ENCODE data around the gene CD274.
A peak's percentile ranks its signal among the peaks of the same experiment; 100 is the strongest.
"Not testable (repeated sequence)": the region's sequence is repeated elsewhere in the genome, so short reads cannot be mapped to it uniquely, and the experiment has no call there.

The CD274 gene

DNA sequence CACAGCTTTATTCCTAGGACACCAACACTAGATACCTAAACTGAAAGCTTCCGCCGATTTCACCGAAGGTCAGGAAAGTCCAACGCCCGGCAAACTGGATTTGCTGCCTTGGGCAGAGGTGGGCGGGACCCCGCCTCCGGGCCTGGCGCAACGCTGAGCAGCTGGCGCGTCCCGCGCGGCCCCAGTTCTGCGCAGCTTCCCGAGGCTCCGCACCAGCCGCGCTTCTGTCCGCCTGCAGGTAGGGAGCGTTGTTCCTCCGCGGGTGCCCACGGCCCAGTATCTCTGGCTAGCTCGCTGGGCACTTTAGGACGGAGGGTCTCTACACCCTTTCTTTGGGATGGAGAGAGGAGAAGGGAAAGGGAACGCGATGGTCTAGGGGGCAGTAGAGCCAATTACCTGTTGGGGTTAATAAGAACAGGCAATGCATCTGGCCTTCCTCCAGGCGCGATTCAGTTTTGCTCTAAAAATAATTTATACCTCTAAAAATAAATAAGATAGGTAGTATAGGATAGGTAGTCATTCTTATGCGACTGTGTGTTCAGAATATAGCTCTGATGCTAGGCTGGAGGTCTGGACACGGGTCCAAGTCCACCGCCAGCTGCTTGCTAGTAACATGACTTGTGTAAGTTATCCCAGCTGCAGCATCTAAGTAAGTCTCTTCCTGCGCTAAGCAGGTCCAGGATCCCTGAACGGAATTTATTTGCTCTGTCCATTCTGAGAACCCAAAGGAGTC, at the start of gene CD274:
TSS of gene CD274 (plus strand) at position 184 of the 733 bp plus-strand sequence. CDS start 5,572 bp downstream, outside the sequence.
- peak; percentile 98 to 100 (median 99) for DNase-seq

DNA sequence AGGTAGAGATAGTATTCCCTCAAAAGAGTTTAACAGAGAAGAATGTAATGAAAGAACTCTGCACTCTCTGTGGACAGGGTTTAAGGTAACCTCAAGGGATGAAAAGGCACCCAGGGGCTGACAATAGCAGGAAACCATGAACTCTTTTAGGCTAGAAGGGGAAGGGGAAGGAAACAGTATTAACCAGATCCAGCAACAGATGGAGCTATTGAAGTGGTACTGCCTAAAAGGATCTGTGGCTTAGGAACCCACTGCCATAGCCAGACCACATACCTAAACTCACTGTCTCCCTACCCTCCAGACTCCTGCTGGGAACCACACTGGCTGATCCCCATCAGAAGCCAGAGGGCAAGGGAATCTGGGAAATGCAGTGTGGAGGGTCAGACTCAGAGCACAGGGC, 48.1 kb upstream of the CD274 start:
- DNase-seq, result no peak

DNA sequence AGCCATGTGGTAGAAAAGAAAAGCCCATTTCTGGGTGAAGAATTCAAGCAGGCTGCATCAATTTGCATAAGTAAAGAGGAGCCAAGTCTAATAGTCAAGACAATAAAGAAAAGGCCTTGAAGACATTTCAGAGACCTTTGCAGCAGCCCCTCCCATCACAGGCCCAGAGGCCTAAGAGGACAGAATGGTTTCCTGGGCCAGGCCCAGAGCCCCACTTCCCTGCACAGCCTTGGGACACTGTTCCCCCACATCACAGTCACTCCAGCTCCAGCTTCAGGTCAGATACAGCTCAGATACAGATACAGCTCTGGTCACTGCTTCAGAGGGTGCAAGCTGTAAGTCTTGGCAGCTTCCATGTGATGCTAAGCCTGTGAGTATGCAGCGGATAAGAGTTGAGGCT, 41.7 kb upstream of the CD274 start:
- no peak for DNase-seq

DNA sequence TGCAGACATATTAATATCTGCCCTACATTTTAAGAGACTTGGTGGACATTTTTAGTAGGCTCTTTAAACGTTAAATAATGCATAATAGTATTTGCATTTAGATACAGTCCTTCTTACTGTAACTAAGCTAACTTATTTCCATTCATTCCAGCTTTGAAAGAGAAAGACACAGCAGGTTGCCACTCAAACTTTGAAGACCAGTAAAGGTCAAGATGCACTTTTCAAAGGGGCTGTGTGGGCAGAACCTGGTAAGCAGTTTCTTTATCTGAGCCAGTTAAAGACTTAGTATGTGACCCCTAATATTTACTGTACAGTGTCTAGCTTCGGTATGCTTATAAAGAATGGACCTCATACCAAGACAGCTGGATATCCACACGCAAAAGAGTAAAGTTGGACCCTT, 33.4 kb upstream of the CD274 start:
- DNase-seq, result no peak

DNA sequence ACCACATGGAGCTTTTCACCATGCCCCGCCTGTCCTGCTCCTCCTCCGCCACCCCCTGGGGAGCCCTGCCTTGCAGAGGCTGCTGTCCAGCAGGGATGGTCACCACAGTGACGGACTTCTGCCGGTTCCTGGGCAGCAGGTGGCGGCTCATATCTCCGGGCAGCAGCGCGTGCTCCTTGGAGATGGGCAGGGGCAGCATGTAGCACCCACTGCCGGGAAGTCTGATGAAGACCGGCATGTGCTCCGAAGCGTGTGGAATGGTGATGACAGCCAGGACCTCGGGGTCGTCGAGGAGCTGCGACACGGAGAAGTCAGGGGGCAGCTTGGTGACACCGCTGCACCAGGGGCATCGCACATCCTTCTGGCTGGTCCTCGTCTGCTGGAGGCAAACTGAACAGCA, 31.9 kb upstream of the CD274 start:
- no peak for DNase-seq

DNA sequence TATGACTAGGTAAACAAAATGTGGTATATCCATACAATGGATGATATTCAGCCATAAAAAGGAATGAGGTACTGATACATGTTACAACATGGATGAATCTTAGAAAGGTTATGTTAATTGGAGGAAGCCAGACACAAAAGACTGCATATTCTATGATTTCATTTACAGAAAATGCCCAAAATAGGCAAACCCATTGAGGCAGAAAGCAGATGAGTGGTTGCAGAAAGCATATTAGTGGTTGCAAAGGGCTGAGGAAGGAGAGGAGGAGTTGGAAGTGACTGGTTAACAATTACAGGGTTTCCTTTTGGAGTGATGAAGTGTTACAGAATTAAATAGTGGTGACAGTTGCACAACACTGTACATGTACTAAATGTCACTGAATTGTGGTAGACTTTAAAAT, 30.4 kb upstream of the CD274 start:
- DNase-seq, result no peak

DNA sequence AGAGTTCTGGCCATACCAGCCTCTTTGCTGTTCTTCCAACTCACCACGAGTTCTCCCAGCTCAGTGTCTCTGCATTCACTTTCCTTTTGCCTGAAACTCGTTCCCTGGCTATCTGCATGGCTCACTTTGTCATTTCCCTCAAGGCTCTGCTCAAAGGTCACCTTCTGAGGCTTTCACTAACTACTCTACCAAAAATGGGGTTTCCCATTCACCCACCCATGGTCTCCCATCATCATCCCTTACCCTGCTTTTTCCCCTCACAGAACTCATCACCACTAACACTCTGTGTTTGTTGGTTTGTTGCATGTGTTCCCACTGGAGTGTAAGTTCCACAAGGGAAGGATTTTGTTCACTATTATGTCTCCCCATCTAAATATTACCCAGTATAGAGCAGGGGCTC, 29.2 kb upstream of the CD274 start:
- no peak for DNase-seq

DNA sequence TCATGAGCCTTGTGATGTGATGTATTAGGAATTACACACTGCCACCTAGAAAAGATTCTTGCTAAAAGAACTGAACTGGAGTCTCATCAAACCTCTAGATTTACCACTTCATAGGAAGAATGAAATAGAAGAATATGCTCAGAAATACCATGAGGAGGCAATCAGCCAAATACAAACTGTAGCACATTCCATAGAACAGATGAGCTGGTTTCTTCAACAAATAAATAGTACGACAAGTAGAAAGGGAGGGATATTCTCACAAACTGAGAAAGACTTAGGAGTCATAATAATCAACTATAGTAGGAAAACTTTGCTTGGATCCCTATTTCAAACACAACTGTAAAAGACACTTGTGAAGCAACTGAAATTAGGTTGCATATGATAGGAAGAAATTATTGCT, 28.1 kb upstream of the CD274 start:
- no peak for DNase-seq

DNA sequence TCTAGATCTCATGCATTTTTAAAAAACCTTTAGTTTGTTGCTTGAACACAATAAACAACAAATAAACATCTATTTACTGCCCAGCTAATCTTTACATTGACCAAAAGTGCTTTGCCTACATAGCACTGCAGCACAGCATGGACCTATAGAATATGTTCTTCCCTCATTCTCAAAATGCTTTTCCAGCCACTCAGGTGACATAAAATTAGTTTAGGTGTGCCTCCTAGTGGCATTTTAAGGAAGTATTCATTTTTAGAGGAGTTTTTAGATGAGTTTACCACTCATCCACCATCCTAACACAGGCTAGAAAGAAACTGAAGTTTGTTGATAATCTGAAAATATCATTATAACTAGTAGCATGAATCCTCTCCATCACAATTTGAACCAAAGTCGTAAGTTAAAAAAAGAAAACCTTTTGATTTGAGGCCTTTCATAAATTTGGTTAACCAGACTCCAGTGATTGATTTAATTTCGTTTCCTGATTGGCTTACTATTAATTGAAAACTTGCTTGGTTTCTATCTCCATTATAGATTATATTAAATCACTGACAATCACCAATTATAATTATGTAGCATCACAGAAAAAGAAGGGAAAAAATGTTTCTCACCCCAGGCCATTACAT, 25.2 kb upstream of the CD274 start:
- DNase-seq, result peak in 2 of 3 donors; percentile 39 to 57

DNA sequence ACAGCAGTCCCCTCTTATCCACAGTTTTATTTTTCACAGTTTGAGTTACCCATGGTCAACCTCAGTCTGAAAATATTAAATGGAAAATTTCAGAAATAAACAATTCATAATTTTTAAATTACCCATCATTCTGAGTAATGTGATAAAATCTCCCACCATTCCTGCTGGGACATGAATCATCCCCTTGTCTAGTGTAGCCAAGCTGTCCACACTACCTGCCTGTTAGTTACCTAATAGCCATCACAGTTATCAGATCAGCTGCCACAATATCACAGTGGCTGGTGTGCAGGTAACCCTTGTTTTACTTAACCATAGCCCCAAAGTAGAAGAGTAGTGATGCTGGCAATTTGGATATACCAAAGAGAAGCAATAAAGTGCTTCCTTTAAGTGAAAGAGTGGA, 23.3 kb upstream of the CD274 start:
- DNase-seq, result no peak

DNA sequence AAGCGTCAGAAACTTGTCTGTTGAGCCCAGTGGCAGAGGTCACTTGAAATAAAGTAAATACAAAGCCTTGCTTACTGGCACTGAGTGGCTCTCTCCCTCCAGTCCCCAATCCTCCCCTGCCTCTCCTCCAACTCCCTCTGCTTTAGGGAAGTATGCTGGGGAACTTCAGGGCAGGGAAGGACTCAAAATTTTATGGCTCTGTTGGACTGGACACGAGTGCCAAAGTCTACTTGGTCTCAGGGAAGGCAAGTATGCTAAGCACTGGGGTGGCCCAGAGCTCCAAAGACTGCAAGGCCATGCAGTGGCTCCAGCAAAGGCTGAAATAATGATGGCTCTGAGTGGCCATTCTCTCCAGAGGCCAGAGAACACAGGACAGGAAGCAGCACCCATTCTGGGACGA, 22.2 kb upstream of the CD274 start:
- no peak for DNase-seq

DNA sequence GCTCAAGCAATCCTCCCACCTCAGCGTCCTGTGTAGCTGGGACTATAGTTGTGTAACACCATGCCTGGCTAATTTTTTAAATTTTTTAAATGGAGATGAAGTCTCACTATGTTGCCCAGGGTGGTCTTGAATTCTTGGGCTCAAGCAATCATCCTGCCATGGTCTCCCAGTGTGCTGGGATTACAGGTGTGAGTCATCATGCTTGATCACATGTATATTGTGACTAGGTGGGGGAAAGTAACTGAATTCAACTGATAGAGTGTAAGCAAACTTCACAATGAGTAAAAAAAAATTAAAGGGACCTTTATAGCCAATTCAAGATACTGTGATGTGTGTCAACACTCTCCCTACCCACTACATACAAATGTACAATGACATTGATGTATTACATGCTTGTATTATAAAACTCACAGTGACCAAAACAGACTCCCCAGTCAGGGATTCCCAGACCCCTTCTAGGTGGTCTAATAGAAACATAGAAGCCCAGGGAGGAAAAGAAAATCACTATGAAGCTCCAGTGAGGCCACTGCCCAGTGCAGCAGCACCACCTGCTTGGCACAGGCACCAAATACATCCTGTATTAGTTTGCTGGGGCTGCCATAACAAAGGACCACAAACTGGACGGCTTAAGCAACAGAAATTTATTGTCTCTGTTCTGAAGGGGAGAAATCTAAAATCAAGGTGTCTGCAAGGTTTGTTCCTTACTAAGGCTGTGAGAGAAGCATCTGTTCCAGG, 21.4 kb upstream of the CD274 start:
- DNase-seq, result no peak

DNA sequence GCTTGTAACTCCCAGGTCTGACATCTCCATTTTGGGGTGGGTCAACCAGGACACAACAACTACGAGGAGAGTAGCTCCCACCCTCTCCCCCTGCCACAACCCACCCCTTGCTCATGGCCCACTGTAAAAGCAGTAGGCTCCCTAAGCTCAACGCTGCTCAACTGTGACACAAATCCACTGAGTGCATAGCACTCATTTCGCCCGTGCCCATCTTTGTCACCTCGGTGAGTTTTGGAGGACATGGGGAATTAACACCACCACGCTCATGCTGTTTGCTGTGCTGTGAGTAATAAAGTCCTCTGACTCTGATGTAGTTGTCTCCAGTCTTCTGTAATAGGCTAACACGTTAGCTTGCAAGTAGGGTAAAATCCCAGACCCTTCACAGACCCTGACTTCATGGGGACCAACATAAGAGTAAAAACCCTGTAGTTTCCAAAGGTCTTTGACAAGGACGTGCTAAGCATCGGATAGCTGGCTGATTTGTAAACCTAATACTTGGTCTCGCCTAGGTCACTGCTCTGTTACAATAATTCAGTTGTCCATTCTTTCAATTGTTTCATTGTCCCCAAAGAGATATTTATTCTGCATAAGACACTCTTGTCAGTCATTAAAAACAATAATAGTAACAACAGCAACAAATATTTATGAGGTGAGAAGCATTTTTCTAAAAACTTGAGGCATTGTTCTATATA, 20.3 kb upstream of the CD274 start:
- no peak for DNase-seq

DNA sequence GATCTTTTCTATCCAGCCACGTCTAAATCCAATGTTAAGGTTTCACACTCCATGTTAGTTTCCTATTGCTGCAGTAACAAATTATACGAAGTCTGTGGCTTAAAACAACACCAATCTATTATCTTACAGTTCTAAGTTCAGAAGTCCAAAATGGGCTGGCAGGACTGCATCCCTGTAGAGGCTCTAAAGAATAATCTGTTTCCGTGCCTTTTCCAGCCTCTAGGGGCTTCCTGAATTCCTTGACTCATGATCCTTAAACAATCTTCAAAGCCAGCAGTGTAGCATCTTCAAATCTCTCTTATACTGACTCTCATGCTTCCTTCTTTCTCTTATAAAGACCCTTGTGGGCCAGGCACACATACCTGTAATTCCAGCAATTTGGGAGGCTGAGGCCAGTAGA, 19.4 kb upstream of the CD274 start:
- DNase-seq, result no peak

DNA sequence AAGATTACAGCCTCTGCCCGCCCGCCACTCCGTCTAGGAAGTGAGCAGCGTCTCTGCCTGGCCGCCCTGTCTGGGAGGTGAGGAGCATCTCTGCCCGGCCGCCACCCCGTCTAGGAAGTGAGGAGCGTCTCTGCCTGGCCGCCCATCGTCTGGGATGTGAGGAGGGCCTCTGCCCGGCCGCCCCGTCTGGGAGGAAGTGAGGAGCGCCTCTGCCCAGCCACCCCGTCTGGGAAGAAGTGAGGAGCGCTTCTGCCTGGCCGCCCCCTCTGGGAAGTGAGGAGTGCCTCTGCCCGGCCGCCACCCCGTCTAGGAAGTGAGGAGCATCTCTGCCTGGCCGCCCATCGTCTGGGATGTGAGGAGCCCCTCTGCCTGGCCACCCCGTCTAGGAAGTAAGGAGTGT, 17.5 kb upstream of the CD274 start:
- DNase-seq, result not testable (repeated sequence)

DNA sequence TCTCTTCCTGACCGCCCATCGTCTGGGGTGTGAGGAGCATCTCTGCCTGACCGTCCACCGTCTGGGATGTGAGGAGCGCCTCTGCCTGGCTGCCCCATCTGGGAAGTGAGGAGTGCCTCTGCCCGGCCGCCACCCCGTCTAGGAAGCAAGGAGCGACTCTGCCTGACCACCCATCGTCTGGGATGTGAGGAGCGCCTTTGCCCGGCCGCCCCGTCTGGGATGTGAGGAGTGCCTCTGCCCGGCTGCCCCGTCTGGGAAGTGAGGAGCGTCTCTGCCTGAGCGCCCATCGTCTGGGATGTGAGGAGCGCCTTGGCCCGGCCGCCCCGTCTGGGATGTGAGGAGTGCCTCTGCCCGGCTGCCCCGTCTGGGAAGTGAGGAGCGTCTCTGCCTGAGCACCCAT, 17.0 kb upstream of the CD274 start:
- not testable (repeated sequence) for DNase-seq

DNA sequence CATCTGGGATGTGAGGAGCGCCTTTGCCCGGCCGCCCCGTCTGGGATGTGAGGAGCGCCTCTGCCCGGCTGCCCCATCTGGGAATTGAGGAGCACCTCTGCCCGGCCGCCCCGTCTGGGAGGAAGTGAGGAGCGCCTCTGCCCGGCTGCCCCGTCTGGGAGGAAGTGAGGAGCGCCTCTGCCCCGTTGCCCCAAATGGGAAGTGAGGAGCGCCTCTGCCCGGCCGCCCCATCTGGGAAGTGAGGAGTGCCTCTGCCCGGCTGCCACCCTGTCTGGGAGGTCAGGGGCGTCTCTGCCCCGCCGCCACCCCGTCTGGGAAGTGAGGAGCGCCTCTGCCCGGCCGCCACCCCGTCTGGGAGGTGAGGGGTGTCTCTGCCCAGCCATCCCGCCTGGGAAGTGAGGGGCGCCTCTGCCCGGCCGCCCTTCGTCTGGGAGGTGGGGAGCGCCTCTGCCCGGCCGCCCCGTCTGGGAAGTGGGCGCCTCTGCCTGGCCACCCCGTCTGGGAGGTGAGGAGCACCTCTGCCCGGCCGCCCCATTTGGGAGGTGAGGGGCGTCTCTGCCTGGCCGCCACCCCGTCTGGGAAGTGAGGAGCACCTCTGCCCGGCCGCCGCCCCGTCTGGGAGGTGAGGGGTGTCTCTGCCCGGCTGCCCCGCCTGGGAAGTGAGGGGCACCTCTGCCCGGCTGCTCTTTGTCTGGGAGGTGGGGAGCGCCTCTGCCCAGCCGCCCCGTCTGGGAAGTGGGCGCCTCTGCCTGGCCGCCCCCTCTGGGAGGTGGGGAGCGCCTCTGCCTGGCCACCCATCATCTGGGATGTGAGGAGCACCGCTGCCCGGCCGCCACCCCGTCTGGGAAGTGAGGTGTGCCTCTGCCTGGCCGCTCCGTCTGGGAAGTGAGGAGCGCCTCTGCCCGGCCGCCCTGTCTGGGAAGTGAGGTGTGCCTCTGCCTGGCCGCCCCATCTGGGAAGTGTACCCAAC, 16.2 kb upstream of the CD274 start:
- not testable (repeated sequence) for DNase-seq

DNA sequence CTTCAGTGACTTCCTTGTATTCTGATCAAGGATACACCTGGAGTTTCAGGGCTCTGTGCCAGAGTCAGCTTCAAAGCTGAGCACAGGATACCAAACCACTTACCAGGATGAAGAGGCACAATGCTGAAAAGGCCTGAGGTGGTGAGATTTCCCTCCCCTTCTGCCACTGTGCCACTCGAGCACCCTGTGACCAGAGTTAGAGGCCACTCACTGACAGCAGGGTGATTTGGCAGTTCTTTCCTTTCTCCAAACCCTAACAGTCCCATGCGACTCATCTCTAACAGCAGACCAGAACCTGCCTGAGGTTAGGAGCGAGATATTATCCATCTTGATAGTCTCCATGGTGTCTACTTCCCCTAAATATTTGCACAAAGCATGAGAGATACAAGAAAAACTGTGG, 14.4 kb upstream of the CD274 start:
- DNase-seq, result peak; percentile 36 to 60 (median 42)

DNA sequence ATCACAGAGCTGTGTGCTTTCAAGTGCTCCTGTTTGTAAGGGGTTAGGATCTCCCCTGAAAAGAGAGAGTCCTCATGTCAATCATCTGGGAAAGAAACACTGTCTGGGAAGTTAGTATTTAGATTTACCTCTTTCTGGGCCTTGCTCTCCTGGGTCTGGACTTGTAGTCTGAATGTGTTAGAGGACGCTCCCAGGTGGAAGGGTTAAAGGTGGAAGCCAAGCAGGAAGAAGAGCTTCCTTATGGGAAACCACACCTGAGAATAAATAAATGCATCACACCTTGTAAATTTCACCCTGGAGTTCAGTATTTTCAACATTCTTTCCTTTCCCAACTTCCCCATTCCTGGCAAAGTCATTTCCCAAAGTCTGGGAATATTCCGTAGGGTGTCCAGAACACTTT, 13.9 kb upstream of the CD274 start:
- no peak for DNase-seq

DNA sequence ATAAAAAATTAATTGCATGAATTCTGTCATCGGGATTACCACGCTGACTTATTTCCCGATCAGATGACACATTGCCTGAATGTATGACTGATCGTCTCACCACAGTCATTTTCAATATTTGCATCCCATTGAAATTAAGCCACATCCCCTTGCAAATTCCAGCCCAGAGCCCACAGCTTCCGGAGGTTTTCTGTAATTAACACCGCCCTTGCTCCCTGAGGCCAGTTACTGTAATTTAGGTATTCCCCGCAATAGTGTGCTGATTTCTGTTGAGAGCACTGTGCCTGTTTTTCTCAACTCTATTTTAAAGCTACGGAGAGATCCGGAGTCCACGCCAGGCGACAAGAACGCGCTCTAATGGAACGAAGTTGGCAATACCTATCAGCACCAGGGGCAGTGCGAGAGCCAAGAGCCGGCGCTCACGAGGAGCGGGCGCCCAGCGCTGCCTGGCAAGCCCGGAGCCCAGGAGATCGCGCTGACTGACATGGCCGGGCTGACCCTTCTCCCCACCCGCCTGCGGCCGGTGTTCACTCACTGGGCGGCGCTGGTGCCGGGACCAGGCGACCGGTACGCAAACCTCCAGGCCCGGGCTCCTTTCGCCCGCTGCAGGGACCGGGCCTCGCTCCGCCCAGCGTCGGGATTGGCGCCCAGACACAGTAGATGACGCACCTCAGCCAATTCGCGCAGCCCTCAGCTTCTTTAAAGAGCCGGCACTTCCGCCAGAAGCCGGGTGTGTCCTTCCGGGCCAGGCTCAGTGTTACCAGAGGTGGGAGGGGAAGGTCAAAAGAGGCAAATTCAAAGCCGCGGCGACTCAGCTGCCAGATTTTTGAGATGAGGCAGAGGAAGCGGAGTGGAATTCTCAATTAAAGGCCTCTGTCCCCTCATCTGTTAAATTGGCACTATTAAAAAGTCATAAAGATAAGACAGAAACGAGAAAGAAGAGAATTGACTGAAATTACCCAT, 12.8 kb upstream of the CD274 start, which contains the start of gene PLGRKT:
TSS of gene PLGRKT (minus strand) at position 672 of the 963 bp plus-strand sequence. CDS start 5,948 bp downstream, outside the sequence.
- DNase-seq, result peak; percentile 97 to 98 (median 97)

All from suppressor macrophage treated with lipopolysaccharide for 1 hour (primary cell).